Progenitor cell of endocrine pancreas (in vitro differentiated cells): Measurements from ENCODE around the gene LRRFIP1. TPM values are rescaled to one million over a fixed set of nuclear protein-coding genes. Genes with fewer than 3 reads are reported as not detected.
A peak's percentile ranks its signal among the peaks of the same experiment; 100 is the strongest.
"Not testable (repeated sequence)": the region's sequence is repeated elsewhere in the genome, so short reads cannot be mapped to it uniquely, and the experiment has no call there.

Experiments used
- DNase-seq: peaks from one replicate; pipeline ENCODE4 v3.0.0; 2021; ENCODE audit warnings: low spot score; ENCODE audit not compliant: unreplicated experiment
- H3K27ac Mint-ChIP-seq: 2 replicates; pipeline ENCODE4 v1.8.0; 2021; ENCODE audit warnings: mild to moderate bottlenecking, moderate library complexity, mixed read lengths
- H3K27me3 Mint-ChIP-seq: 2 replicates; pipeline ENCODE4 v1.8.0; 2021; ENCODE audit warnings: mixed read lengths
- H3K36me3 Mint-ChIP-seq: 2 replicates; pipeline ENCODE4 v1.8.0; 2022; ENCODE audit warnings: mixed read lengths; ENCODE audit not compliant: insufficient read depth
- H3K4me1 Mint-ChIP-seq: 2 replicates; pipeline ENCODE4 v1.8.0; 2021; ENCODE audit warnings: low read depth, mixed read lengths
- H3K4me3 Mint-ChIP-seq: 2 replicates; pipeline ENCODE4 v1.8.0; 2021; ENCODE audit warnings: low read depth, mild to moderate bottlenecking, moderate library complexity, mixed read lengths
- H3K9me3 Mint-ChIP-seq: 2 replicates; pipeline ENCODE4 v1.8.0; 2021; ENCODE audit warnings: low read depth, mixed read lengths
- total RNA-seq: library from RNA; stranded (reverse); gene quantifications from 2 replicates; pipeline ENCODE4 v1.2.1, GENCODE V29; 2021
- TF ChIP-seq, protein P1 (sequence below): fragments of 200-600 bp; sonication (generic); IDR thresholded peaks from one replicate; pipeline ENCODE4 v1.5.0; 2021; ENCODE audit warnings: antibody characterized with exemption, mild to moderate bottlenecking; ENCODE audit not compliant: unreplicated experiment

Gene LRRFIP1
- total RNA-seq, 1 donor from 2014 or later, result 68.6 TPM

DNA sequence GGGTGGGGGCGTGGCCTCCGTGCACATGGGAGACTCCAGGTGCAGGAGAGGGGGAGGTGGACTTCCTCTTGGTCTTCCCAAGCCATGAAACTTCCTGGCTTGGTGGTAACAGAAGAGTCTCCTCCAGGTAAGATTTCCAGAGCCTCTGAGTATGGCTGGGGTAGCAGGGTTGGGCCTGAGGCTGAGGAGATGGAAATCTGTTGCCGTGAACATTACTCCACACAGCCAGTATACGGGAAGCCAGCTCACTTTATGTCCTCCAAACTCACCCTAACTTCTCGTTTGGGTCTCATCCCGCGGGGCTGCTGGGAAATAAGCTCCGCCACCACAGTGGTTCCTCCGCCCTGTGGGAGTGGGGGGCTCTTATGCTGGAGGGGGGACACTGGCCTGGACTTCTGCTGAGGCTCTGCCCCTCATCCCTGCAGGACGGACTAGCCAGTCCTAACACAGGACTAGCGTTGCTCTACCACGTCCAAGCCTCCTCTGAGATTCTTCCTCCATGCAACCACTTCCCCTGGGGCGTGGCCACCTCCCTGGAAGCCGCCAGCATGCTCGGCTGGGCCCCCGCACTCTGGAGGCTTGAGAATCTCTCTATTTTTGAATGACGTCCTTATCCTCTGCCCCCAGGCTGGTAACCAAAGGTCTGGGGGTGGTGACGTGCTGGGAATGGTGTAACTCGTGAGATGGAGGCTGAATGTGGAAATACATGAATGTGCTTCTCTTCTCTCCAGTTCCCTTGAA is 36.1 kb upstream of the LRRFIP1 start:
- Mint-ChIP-seq H3K27ac (peak overlapping the region; percentile 95), H3K36me3 (peaks cover 9% of the 10 kb centered on the region), H3K9me3 (no peaks in the 10 kb centered on the region), H3K4me1 (peaks cover 40% of the 10 kb centered on the region), H3K27me3 (peaks cover 13% of the 10 kb centered on the region), H3K4me3 (peak overlapping the region; percentile 81)
- DNase-seq, result no peak
- TF ChIP-seq, protein P1, sequence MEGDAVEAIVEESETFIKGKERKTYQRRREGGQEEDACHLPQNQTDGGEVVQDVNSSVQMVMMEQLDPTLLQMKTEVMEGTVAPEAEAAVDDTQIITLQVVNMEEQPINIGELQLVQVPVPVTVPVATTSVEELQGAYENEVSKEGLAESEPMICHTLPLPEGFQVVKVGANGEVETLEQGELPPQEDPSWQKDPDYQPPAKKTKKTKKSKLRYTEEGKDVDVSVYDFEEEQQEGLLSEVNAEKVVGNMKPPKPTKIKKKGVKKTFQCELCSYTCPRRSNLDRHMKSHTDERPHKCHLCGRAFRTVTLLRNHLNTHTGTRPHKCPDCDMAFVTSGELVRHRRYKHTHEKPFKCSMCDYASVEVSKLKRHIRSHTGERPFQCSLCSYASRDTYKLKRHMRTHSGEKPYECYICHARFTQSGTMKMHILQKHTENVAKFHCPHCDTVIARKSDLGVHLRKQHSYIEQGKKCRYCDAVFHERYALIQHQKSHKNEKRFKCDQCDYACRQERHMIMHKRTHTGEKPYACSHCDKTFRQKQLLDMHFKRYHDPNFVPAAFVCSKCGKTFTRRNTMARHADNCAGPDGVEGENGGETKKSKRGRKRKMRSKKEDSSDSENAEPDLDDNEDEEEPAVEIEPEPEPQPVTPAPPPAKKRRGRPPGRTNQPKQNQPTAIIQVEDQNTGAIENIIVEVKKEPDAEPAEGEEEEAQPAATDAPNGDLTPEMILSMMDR, result no peak

DNA sequence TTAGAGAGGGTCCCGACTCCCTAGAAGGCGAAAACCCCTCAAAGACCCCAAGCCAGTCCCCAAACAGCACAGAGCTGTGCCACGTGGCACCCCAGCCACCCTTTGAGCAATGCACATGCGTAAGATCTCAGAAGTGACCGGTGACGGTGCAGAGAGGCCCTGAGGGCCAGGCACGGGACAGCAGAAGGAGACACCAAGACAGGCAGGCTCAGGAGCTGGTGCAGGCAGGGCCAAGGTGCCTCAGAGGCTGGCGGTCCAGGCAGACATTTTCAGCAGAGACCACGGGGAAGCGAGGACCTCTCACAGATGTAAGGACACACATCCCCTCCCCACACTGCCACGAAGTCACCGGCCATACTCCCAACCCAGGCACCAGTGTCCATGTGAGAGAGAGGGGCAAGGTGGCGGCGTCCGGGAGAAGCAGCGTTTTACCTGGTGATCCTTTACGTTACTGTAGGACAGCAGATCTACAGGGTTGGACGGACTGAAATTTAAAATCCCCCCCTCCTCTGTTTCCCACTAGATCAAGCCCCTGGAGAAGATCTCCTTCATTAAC is 34.9 kb upstream of the LRRFIP1 start:
- Mint-ChIP-seq H3K9me3 (no peaks in the 10 kb centered on the region), H3K4me3 (no peak overlapping the region), H3K27me3 (peaks cover 17% of the 10 kb centered on the region), H3K4me1 (peaks cover 39% of the 10 kb centered on the region), H3K36me3 (peaks cover 2% of the 10 kb centered on the region), H3K27ac (no peak overlapping the region)
- DNase-seq, result no peak
- TF ChIP-seq, protein P1, result no peak

DNA sequence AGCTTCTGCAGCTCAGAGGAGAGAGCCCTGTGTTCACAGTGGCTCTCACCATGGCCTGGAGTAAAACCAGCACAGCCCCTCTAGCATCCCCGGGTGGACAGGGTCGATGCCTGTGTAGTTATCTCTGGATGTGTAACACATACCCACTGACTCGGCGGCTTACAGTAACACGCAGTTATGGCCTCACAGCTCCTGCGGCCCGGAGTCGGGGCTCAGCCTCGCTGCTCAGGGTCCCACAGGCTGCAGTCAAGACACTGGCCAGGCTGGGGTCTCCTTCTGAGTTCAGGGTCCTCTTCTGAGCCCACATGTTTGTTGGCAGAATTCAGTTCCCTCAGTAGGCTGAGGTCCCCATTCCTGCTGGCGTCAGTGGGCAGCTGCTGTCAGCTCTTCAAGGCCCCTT is 34.4 kb upstream of the LRRFIP1 start:
- Mint-ChIP-seq H3K9me3 (no peaks in the 10 kb centered on the region), H3K4me3 (no peak overlapping the region), H3K36me3 (no peaks in the 10 kb centered on the region), H3K4me1 (peaks cover 39% of the 10 kb centered on the region), H3K27ac (no peak overlapping the region), H3K27me3 (peaks cover 21% of the 10 kb centered on the region)
- DNase-seq, result no peak
- TF ChIP-seq, protein P1, result no peak

DNA sequence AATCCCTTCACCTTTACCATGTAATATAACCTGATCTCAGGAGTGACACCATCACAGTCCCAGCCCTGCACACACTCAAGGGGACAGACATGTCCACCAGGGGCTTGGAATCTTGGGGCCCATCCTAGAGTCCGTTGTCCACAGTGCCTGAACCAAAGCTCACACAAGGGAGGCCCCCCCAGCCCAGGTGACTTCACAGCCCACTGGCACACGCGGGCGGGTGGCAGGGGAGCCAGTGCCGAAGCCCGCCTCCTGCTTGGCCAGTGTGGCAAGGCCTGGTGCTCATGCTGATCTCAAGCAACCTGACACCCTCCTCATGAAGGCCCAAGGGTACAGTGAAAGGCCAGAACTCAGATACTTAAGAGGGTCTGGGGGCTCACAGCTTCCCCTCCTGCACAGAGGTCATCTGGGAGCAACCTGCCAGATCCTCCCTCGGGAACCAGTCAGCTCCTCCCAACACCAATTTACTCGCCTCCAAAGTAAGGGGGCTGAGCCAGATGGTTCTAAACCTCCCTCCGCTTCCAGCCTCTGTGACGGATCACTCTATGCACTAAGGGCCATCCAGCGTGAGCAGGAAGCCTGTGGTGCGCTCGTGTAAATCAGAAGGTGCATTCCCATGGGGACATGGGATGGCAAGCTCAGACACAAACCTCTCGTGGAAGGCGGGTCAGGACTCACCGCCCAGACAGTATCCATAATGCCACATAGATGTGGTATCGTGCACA is 33.6 kb upstream of the LRRFIP1 start:
- TF ChIP-seq, protein P1, result no peak
- H3K4me1 Mint-ChIP-seq, result peaks cover 38% of the 10 kb centered on the region

DNA sequence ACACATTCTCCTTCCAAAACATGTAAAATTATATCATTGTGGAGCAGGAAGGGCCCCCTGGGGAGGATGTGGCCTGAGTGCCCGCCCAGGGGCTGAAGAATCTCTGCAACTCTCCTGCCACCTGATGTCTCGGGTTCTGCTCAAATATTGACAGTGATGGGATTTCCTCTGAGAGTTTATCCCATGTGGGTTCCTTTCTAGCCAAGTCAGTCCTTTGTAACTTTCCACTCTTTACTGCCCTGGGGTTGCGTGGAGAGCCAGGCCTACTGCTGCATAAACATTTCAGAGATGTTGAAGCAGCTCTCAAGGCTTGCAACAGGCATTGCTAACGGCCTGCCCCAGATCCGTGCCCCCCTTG is 32.9 kb upstream of the LRRFIP1 start:
- H3K27ac Mint-ChIP-seq, result no peak overlapping the region
- TF ChIP-seq, protein P1, result no peak
- H3K4me3 Mint-ChIP-seq, result no peak overlapping the region
- peaks cover 32% of the 10 kb centered on the region for H3K4me1 Mint-ChIP-seq
- no peaks in the 10 kb centered on the region for H3K36me3 Mint-ChIP-seq
- peaks cover 32% of the 10 kb centered on the region for H3K27me3 Mint-ChIP-seq
- no peaks in the 10 kb centered on the region for H3K9me3 Mint-ChIP-seq
- DNase-seq, result no peak

More for the DNA sequence above, 33.6 kb upstream of the LRRFIP1 start:
- no peak for DNase-seq
- H3K4me3 Mint-ChIP-seq, result no peak overlapping the region
- H3K9me3 Mint-ChIP-seq, result no peaks in the 10 kb centered on the region
- H3K27me3 Mint-ChIP-seq, result peaks cover 27% of the 10 kb centered on the region
- H3K36me3 Mint-ChIP-seq, result no peaks in the 10 kb centered on the region
- H3K27ac Mint-ChIP-seq, result no peak overlapping the region

DNA sequence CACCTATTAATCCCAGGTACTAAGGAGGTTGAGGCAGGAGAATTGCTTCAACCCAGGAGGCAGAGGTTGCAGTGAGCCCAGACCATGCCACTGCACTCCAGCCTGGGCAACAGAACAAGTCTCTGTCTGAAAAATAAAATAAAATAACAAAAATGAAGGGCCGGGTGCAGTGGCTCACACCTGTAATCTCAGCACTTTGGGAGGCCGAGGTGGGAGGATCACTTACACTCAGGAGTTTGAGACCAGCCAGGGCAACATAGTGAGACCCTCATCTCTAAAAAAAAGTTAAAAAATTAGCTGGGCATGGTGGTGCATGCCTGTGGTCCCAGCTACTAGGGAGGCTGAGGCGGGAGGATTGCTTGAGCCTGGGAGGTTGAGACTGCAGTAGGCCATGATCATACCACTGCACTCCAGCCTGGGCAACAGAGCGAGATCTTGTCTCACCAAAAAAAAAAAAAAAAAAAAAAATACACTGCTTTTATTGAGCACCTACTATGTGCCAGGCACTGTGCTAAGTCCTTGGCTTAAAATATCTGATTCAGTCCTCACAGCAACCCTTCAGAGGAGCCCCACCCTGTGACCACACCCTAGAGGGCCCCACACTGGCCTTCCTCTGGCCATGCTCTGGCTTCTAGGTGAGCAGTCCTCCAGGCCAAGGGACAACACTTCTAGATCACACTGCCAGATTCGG is 31.4 kb upstream of the LRRFIP1 start:
- not testable (repeated sequence) for H3K36me3 Mint-ChIP-seq, DNase-seq, H3K4me3 Mint-ChIP-seq, H3K27ac Mint-ChIP-seq, H3K9me3 Mint-ChIP-seq
- H3K4me1 Mint-ChIP-seq, result peaks cover 22% of the 10 kb centered on the region
- H3K27me3 Mint-ChIP-seq, result peaks cover 44% of the 10 kb centered on the region
